Esophagus mucosa (tissue), 1 donor: ENCODE results near the gene ITPK1. TPM values are rescaled to one million over a fixed set of nuclear protein-coding genes. Genes with fewer than 3 reads are reported as not detected.

ENCODE experiments used
- ATAC-seq: fragments of 200-7000 bp; cut with Tn5 transposase; one replicate; pipeline ENCODE4 v1.9.1; 2020
- total RNA-seq: library from RNA; stranded (reverse); gene quantifications from one replicate; pipeline ENCODE4 v1.2.4, GENCODE V29; 2023
- donor health status: DM: yes; HTN: yes; CAD: no.

The ITPK1 gene
- total RNA-seq, 1 donor from 2014 or later = 22.1 TPM

DNA sequence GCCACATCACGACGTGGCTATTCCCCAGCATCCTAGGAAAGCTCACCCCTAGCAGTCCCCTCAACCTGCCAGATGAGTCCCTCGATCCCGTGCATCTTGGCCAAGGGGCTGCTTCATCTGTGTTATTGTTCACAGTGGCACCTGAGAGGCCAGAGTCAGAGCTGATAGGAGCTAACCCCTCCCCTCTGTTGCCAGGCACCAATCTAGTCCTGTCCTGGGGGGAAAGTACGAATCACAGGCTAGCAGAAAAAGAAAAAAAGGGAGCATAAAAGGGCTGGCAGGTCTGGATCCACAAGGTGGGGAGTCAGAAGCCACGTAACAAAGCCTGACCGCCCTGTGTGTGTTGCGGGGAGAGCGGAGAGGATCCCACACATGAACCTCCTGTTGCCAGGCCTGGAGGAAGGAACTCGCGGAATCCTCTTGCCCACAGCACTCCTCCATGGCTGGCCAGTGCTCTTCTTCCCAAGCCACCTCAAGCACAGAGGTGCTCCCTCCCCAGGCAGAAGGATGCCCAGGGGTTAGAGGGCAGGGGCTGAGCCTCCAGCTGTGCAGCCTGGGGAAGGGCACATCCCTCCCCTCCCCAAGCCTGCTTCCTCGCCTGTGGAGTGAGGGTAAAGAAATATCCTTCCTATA is 91.8 kb downstream of the ITPK1 start:
- no peak for ATAC-seq

DNA sequence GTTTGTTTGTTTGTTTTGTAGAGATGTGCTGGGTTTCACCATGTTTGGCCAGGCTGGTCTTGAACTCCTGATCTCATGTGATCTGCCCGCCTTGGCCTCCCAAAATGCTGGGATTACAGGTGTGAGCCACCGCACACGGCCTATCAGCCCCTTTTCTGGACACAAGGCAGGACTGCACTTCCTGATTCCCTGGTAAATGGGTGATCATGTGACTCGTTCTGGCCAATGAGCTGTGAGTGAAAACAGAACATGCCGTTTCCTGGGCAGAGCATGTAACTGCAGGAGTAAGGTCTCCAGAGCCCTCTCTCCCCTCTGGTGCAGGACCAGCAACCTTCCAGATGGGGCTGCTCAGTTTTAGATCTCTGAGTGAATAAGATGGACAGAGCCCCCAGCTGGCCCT is 92.7 kb downstream of the ITPK1 start:
- ATAC-seq = no peak

DNA sequence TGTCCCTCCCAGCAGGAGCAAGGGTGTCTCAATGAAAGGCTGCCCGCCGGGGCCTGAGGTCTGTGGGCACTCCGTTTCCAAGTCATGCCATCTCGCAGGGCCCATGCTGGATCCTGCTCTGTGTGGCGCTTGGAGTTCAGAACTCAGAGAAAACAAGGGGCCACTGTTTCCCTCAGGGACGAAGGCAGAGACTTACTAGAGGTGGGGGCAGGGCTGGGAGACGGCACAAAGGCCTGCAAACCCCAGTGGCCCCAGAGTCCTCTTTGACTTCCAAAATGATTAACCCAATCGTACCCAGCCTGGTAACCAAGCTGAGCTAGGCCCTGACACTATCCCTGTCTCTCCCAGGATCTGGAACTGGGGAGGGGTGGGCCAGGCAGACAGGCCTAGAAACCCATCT is 95.8 kb downstream of the ITPK1 start:
- no peak for ATAC-seq

DNA sequence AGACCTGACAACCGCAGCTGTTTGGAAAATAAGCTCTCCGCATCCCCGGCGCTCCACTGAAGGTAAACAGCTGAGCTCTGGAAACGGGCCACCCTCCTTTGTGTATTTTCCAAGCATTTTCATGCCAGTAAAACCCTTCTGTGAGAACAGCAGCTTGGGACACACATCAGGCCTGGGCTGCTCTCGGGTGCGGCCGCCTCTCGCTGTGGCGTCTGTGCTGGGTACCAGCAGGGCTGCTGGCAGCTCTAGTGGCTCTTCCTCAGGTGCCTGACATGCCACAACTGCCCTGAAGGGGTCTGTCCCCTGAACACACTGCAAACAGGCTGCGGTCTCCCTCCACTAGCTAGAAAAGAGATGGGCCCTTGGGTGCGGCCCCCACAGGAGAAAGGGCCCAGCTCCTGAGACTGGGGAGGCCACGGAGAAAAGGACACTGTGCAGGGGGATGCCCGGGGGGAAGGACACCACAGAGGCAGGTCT is 96.3 kb downstream of the ITPK1 start:
- ATAC-seq = no peak

DNA sequence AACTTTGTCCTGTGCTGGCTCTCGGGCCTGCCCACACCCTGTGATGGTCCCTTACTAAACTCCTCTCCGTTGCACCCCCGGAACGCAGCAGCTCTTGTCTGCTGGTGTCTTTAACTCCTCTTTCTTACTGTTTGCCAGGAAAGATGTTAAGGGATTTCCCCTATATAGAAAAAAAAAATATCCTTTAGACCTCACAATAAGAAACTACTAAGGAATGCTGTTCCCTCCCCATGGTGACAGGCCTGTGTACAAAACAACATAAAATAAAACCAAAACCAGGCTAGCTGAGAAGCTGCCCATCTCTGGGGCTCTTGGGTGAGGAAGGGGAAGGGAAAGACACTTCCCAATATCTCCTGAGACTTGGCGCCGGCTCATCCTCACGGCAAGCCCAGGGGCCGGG is 97.4 kb downstream of the ITPK1 start:
- no peak for ATAC-seq

DNA sequence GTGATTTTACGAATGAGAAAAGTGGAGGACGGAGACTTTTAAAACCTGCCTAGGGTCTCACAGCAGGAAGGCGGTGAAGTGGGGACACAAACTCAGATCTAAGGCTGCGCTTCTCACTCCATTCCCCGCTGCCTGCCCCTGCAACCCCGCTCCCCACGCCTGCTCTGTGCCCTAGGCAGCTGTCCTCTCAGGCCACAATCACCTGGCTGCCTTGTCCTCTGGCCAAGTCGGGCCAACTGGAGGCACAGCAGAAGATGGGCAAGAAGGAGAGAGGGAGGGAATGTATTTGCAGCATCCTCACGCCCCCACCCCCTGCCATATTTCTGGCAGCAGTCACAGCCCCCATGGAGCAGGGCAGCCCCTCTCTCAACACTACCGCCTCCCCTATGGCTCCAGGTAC is 97.8 kb downstream of the ITPK1 start:
- ATAC-seq = no peak

DNA sequence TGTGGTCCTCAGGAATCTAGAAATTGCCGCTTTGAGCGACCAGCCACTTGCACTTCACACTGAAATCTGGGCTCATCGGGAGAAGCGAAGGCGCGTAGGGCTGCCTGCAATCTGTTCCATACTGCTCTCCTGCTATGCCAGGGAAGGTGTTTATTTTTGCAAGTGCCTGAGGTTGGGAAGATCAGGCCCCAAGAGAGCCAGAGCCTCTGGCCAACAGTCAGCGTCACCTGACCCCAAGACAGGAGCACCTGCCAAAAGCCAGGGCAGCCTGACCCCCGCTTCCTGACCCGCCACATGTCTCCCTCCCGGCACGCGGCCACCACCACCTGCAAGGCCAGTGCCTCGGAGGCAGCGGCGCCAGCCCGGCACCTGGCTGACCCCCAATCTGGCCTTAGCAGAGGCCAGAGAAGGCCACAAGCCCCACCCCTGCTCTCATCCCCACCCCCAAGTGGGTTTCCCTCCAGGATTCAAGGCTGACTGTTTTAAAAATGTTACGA is 98.4 kb downstream of the ITPK1 start:
- ATAC-seq = no peak

DNA sequence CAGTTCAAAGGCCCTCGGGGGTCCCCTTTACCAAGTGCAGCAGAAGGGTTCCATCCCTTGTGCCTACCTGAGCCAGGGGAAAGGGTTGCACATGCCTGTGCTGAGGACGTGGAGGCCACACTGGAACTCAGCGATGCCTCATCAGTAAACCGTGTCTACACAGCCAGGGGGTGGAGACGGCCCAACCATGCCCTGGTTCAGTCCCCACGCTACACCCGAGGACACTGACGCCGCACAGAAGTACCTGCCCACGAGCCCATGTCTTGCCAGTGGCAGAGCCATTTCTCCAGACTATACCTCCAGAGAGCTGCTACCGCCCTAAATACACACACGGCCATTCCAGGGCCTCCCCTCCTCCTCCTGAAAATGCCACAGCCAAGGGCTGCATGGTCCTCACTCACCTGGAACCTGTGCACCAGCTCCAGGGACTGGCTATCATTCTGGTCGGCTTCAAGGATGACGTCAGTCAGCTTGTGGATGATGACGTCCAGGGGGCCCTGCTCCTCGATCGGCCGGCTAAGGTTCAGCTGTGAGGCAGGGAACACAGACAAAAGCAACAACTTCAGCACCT is 99.4 kb downstream of the ITPK1 start:
- no peak for ATAC-seq

DNA sequence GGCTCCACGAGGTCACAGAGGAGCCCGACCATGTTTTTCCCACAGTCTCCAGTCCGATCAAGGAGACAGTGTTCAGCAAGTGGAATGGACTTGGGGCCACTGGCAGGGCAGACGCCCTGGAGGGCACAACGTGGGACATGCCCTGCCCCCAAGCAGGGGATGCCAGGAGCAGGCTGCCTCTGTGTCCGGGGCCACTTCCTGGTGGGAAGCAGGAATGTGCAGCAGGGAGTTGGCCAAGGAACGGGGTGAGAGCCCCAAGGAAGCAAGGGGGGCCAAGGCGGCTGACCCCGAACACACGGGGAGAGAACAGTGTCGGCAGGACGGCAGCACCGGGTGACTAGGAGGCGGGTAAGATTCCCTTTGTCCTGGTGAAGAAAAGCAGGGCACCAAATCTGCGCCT is 100.2 kb downstream of the ITPK1 start:
- no peak for ATAC-seq

DNA sequence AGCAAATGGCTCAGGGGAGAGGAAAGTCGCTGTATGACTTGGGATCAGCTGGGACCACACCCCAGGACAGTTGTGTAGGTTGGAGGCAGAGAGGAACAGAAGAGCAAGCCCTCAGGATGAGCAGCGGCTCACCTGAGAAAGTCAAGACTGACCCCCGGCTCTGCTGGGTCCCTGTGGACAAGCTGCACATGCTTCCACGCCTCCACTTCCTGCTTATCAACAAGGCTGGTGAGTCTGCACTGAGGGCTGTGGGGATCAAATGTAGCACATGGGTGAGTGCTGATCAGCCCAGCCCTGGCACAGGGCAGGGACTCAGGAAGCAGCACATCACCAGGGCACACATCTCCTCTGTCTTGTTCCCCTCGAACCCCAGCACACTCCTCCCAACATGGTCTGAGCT is 100.7 kb downstream of the ITPK1 start:
- ATAC-seq = no peak

DNA sequence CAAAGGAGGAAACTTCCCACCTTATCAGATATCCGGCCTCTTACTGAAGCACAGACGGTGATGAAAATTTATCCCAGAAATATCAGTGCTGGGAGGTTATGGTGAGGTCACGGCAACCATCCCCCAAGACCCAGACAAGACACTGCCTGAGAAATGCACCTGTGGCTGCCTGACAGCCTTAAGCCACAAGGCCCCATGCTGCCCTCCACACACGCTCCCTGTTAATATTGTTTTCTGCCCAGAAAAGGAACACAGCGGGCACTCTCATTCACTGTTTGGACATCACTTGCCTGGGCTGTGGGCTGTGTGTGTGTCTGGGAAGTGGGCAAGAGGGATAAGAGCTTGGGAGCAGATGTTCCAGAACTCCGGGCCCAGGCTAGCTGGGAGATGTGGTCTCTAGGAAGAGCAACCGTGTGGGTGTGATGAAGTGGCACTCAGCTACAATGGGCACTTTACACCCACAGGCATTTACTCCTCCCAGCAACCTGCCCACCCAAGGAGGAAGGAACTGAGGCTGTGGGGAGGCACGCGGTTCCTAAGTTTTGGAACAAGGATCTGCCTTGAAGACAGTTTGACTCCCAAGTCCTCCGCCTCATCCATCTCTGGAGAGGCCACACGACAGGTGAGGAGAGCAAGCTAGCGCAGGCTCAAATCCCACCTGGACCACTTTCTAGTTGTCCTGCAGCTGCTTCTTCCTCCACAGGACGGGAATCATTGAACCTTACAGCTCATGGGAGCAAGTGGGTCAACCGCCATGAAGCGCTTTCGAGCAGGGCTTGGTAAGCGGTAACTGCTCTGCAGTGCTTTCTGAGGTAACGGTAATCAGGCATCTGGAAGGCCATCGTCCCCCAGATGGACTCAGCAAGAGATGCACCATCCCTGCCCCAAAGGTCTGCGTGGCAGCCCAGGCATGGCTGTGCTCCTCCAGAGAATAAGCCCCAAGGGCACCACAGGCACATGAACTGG is 101.4 kb downstream of the ITPK1 start:
- no peak for ATAC-seq

DNA sequence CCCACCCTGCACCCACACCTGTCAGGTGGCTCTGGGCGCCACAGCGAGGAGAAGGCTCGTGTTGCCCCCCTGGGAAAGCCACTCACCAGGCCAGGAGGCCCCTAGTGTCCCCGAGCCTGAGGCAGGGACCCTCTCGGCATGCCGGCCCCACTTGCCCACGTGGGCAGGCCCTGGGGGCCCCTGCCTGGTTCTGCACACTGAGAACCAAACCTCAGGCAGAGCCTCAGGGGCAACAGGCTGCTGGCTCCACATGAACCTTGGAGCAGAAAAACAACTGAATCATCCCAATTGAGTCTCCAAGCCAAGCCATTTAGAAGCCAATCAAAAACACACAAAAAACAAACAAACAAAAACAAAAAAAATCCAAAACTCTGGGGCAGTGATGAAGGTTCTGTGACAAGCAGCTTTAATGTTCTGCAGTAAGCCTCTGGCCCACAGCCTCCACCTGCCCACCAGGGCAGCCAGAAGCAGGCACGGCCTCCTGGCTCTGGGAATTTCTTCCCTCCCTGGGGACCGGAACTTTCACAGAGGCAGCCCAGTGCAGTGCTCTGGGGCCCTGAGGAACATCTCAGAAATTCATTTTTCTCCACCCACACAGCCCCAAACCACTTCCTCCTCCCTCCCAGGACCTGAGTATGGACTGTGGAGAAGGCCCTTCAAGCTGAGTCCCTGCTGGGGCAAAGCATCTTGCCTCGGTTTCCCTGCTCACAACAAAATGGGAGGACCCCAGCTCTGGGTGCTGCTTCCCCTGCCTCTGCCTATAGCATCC is 102.6 kb downstream of the ITPK1 start:
- no peak for ATAC-seq

DNA sequence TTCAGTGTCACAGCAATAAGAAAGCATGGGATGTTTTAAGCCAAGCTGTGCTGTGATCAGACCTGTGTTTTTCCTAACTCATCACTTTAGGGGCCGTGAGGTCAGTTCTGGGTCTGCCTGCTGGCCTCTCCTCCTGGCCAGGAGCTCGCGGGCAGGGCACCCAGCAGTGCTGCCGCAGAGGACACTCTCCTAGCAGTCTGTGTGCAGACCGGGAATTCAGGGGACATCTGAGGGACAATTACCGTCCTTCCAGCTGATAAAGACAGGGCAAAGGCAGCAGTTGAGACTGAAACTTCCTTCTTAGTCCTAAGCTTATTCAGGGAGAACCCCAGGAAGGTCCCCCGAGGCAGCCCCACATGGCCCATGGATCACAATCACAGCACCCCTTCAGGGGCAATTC is 103.2 kb downstream of the ITPK1 start:
- ATAC-seq = no peak

DNA sequence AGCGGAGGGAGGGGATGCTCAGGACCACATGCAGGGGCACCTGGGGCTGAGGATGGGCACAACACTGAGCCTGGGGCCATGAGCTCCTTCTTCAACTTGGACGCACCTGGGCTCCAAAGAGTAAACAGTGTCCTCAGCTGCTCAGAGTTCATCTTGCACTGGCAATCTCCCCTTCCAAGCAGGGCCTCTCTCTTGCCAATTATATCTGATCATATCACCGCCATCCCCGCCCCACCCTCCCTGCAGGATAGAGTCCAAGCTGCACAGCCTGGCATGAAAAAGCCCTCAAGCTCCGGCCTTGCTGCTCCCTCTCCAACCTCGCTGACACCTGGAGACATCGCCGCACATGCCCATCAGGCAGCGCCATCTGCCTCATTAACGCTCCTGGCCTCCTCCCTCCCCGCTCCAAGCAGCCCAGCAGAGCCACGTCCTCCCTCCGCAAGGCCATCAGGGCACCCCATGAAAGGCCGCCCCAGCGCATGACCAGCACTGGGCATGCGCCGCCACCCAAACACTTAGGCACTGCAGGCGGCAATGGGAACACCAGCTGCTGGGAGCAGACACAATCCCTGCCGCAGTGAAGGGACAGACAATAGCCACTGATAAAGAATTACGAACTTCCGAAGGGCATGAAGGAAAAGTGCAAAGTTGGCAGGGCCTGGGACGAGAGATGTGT is 103.9 kb downstream of the ITPK1 start:
- no peak for ATAC-seq

DNA sequence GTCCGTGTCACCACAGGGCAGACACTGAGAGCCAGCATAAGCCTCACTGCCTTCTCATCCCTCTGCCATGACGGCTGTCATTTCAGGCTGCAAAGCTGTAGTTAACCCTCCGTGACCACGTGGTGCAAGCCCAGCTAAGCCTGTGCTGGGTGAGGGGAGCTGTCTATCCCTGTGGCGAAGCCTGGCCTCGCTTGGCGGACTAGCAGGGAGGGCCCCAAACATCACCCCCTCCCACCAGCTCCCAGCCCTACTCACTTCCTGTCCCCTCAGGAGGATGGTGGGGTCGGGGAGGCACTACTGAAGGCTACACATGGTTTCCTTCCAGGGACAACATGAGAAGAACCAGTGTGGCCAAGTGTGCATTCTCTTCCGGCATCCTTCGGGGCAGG is 104.6 kb downstream of the ITPK1 start:
- ATAC-seq = no peak

DNA sequence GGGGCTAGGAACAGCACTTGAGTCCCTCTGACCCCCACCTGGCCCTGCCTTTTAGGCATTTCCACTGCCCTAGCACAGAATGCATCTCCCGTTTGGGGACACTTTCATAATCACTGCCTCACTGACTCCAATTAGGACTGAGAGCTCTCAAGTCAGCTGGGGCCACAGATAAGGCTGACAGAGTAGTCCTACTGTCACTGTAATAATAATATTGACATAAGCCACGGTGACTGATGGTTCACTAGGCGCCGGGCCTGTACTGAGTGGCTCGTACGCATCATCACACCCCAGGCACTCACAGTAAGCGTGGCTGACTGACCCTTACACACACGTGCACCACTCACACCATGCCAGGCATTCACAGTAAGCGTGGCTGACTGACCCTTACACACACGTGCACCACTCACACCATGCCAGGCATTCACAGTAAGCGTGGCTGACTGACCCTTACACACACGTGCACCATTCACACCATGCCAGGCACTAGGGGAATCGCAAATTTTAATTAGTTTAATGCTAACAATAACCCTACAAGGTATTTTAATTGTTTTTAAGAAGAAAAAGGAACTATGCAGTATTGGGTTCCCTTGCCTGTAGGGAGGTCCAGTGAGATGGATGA is 105.1 kb downstream of the ITPK1 start:
- no peak for ATAC-seq

DNA sequence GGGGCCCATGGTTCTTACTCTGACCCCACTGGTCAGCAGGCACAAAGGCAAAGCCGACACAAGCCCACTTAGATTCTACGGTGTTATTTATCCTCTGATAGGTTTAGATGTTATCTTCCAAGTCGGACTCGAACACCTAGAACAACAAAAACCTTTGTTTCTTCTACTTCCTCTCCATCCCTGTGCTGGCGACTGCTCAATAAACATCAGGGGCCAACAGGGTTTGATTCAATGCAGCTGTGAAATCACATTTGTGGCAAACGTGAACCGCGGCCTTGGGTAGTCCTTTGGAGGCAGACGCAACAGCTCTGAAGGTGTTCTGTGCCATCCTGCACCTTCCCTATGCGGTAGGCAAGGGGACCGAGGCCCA is 105.6 kb downstream of the ITPK1 start:
- ATAC-seq = no peak

DNA sequence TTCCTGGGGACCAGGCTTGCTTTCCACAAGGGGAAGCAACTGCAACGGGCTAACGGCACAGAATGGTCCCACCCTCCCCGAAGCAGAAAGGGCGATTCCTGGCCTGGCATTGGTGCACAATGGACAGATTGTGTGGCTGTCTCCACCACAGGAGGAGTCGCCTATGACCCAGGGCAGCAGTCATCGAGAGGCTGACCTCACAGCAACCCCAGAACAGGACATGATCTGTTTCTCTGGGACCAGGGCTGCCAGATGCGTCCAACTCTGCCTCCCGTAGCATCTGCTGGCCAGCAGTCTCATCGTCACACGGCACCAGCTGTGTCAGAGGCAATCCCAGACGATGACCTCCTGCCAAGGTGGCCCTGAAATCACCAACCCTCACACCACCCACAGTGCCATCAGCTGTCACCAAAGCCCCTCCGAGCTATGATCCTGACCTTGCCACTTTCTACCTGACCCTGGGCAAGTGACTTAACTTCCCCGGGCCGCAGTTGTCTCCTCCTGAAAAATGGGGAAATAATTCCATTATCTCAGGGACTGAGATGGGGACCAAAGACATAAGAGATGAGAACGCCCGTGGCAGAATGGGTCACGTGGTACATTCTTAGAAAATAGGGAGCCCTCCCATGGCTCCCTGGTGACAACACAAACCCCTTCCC is 106.1 kb downstream of the ITPK1 start:
- no peak for ATAC-seq

DNA sequence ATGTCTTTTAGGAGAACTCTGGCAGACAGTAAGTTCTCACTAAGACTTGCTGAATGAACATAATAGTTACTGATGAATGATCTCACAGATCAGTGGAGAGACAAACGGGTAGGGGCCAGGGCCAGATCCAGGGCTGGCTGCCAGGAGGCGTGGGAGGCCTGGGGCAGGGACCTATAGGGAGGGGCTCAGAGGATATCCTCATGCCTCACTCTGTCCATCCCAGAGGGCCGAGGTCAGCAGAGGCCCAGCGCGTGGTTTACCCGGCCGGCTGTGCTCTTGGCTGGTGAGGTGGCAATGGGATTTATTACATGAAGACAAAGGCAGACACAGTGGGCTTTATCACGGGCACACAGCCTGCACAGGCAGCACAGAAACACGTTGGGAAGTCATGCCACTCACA is 107.3 kb downstream of the ITPK1 start:
- ATAC-seq = no peak

DNA sequence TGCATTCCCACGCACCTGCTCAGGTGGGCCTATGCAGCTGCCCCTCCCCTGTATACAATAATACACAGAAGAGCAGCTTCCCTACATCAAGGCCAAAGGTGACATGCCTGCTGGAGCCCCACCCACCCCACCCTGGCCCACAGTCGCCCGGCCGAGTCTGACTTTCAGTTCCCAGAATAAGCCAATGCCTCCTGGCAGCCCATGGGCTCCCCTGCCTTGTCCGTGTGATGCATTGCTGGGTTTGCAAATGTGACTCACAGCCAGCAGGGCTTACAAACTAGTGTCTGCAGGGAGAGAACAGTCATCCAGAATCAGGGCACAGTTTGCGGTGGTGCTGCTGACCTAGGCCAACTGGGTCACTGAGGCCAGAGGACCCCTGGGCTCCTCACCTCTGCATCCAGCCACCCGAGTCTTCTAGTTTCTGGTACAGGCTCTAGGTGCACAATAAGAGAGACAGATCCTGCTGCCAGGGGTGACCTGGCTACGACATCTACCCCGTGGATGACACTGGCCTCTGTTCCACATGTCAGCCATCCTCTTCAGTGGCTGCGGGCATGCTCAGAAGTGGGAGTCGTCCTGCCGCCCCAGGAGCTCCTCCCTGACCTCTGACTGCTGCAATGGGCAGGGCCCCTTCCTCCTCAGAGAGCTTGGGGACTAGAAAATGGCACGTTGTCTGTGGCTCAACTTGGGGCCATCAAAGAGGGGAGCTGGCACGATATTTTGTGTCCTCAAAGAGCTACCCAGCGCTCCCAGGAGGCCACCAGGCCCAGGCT is 108.3 kb downstream of the ITPK1 start:
- peak; percentile 76 for ATAC-seq
